Rectal smooth muscle tissue (tissue), 1 donor: ENCODE data around the gene ZNF549.
A peak's percentile ranks its signal among the peaks of the same experiment; 100 is the strongest.

Experiments
- H3K27ac ChIP-seq: one replicate; pipeline ENCODE4 v1.7.0; 2013; ENCODE audit warnings: low read depth, low read length, inconsistent platforms
- H3K27me3 ChIP-seq: one replicate; pipeline ENCODE4 v1.7.0; 2013; ENCODE audit warnings: low read length; ENCODE audit not compliant: control insufficient read depth, insufficient read depth
- H3K36me3 ChIP-seq: one replicate; pipeline ENCODE4 v1.7.0; 2013; ENCODE audit warnings: low read length; ENCODE audit not compliant: control insufficient read depth, insufficient read depth
- H3K4me1 ChIP-seq: one replicate; pipeline ENCODE4 v1.7.0; 2013; ENCODE audit warnings: low read length; ENCODE audit not compliant: control insufficient read depth, insufficient read depth
- H3K4me3 ChIP-seq: one replicate; pipeline ENCODE4 v1.7.0; 2013; ENCODE audit warnings: low read length
- H3K9ac ChIP-seq: one replicate; pipeline ENCODE4 v1.7.0; 2013; ENCODE audit warnings: low read length

ZNF549 gene

DNA sequence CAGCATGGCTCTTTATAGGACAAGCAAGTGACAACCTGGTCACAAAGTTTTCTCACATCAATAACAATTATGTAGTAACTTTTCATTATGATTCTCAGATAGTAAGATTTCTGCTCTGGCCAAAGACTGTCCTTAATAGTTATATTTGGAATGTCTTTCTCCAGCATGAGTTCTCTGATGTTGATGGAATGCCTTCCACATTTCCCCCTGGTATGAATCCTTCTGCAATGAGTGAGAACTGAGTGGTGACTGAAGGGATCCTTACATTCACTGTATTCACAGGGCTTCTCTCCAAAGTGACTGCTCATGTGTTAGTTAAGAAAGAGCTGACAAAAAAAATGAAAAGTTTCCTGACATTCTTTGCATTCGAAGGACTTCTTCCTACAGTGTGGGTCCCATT is 19.4 kb downstream of the ZNF549 start:
- no peaks in the 10 kb centered on the region for H3K27me3 ChIP-seq
- H3K9ac ChIP-seq = no peak overlapping the region
- H3K27ac ChIP-seq = no peak overlapping the region
- H3K4me1 ChIP-seq = no peaks in the 10 kb centered on the region
- H3K4me3 ChIP-seq = no peak overlapping the region
- peaks cover 62% of the 10 kb centered on the region for H3K36me3 ChIP-seq

DNA sequence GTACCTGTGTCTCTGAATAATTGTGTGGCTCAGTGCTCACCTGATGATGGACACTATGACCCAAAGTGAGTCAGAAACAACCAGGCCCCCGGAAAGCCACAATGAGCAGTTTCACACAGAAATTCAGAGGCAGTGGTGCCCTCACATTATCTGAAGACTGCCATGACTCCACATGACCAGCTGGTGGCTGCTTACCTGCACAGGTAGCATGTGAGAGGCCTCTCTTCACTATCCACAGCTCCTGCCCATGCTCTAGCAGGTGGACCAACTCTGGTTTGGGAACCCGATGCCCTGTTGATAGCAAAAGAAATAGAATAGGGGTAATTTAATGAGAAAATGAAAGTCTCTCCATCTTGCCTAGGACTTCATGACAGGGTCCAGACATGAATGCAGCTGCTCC is 25.3 kb downstream of the ZNF549 start:
- Histone ChIP-seq H3K9ac (no peak overlapping the region), H3K27ac (no peak overlapping the region), H3K36me3 (peaks cover 59% of the 10 kb centered on the region), H3K4me1 (no peaks in the 10 kb centered on the region), H3K4me3 (no peak overlapping the region), H3K27me3 (no peaks in the 10 kb centered on the region)

GRCh38 chr19:57557659-57558058 is 30.5 kb downstream of the ZNF549 start:
- Histone ChIP-seq H3K27ac (no peak overlapping the region), H3K4me3 (peak overlapping the region; percentile 95), H3K27me3 (no peaks in the 10 kb centered on the region), H3K9ac (no peak overlapping the region), H3K4me1 (peaks cover 8% of the 10 kb centered on the region), H3K36me3 (peaks cover 26% of the 10 kb centered on the region)

GRCh38 chr19:57558525-57558924 is 31.4 kb downstream of the ZNF549 start:
- Histone ChIP-seq H3K4me3 (peak overlapping the region; percentile 95), H3K27me3 (no peaks in the 10 kb centered on the region), H3K9ac (no peak overlapping the region), H3K36me3 (peaks cover 20% of the 10 kb centered on the region), H3K27ac (no peak overlapping the region), H3K4me1 (peaks cover 8% of the 10 kb centered on the region)

- Histone ChIP-seq H3K9ac (peak overlapping the region; percentile 85), H3K4me3 (peak overlapping the region; percentile 95), H3K27me3 (no peaks in the 10 kb centered on the region), H3K4me1 (peaks cover 8% of the 10 kb centered on the region), H3K27ac (no peak overlapping the region), H3K36me3 (peaks cover 16% of the 10 kb centered on the region)
Observed at GRCh38 chr19:57559008-57559403, 31.9 kb downstream of the ZNF549 start.

GRCh38 chr19:57559404-57560025 is 32.4 kb downstream of the ZNF549 start, which contains the start of gene ZNF550:
ZNF550 (minus strand) TSS chr19:57559863; CDS start chr19:57559682, 181 bp downstream.
- Histone ChIP-seq H3K27ac (peak within 1 kb of the TSS; percentile 67), H3K27me3 (no peaks in the 10 kb centered on the region), H3K9ac (peak within 1 kb of the TSS; percentile 85), H3K36me3 (peaks cover 10% of the 10 kb centered on the region), H3K4me3 (peak within 1 kb of the TSS; percentile 95), H3K4me1 (peaks cover 8% of the 10 kb centered on the region)

DNA sequence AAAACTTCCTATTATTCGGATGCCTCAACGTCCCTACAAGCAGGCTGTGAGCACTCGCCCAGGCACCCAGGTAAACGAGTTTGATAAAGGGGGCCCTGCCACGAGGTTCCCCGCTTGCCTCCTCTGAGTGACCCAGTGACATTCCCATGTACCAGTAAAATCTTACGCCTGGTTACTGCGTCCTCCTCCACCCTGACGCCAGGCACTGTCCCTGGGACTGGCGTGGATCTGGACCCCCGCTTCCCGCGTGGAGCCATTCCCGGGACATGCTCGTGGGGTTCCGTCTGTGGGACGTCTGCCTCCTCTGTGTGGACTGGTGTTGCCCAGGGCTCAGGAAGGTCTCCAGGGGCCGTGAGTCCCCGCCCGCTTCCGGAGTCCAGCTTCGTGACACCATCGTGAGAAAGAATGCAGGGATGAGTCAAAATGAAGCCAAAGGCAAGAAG is 32.9 kb downstream of the ZNF549 start:
- Histone ChIP-seq H3K9ac (peak overlapping the region; percentile 85), H3K27me3 (no peaks in the 10 kb centered on the region), H3K36me3 (peaks cover 6% of the 10 kb centered on the region), H3K4me3 (peak overlapping the region; percentile 95), H3K27ac (peak overlapping the region; percentile 67), H3K4me1 (peaks cover 8% of the 10 kb centered on the region)

GRCh38 chr19:57563547-57563946 is 36.4 kb downstream of the ZNF549 start:
- no peak overlapping the region for H3K4me3 ChIP-seq

DNA sequence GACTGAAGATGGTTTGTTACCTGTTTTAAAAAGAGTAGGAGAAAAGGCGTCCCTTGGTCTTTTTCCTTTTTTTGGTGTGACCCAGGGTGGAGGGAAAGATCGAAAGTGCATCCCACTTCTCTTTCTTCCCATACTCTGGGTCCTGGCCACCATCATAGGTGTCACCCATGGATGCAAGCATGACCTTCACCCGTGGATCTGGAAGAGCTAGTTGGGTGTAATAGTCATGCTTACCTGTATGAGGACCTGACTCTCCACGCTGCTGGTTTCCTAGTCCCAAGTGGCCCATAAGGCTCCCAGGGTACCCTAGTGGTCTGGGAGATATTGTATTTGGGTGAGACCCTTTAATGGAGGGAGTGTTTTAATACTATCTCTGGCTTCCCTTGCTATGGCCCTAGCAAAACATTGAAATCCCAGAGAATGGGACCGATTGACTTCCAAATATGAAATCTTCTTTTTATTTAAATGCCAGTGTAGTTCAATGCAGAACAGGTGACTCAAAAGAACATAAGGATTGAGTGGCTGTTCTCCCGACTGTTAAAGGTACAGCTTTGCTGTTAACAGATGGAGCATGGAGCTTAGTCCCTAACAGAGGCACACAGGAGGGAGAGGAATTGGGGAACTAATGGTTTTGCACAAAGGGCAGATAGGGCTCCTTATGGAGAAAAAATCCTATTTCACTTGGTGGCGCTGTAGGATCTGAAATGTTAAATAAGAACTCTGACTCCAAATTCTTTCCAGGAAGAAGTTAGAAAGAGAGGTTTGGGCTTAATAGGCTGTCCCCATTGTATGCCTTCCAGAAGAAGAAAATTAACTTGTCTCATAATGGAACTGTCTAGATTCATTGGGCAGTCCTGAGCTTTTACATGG is 39.5 kb downstream of the ZNF549 start:
- Histone ChIP-seq H3K27me3 (no peaks in the 10 kb centered on the region), H3K27ac (no peak overlapping the region), H3K4me3 (no peak overlapping the region), H3K9ac (no peak overlapping the region), H3K4me1 (no peaks in the 10 kb centered on the region), H3K36me3 (peaks cover 6% of the 10 kb centered on the region)

More at GRCh38 chr19:57563547-57563946, 36.4 kb downstream of the ZNF549 start:
- Histone ChIP-seq H3K27me3 (no peaks in the 10 kb centered on the region), H3K27ac (no peak overlapping the region), H3K9ac (no peak overlapping the region), H3K4me1 (peaks cover 4% of the 10 kb centered on the region), H3K36me3 (peaks cover 2% of the 10 kb centered on the region)

DNA sequence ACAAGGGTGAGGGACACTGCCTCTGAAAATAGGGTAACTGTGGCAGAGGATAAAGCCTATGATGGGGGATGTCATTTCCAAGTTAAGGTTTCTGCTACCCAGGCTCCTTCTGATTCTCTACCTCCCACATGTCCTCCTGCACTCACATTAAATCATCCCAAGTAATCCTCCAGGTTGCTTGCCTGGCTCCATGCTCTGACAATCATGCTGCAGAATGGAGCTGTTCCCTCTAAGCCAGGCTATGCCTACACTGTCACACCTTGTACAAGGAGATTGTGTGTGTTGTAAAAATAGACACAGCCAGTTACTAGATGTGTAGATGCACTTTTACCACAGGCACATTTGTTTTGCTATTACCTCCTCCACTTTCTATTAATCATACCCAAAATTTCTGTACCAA is 43.6 kb downstream of the ZNF549 start:
- Histone ChIP-seq H3K9ac (no peak overlapping the region), H3K27me3 (no peaks in the 10 kb centered on the region), H3K27ac (no peak overlapping the region), H3K36me3 (peaks cover 44% of the 10 kb centered on the region), H3K4me1 (no peaks in the 10 kb centered on the region), H3K4me3 (no peak overlapping the region)

GRCh38 chr19:57572415-57572947 is 45.3 kb downstream of the ZNF549 start:
- Histone ChIP-seq H3K36me3 (peaks cover 49% of the 10 kb centered on the region), H3K4me3 (no peak overlapping the region)

GRCh38 chr19:57576661-57577060 is 49.5 kb downstream of the ZNF549 start:
- H3K4me3 ChIP-seq = peak overlapping the region; percentile 17
- H3K36me3 ChIP-seq = peaks cover 45% of the 10 kb centered on the region

More at GRCh38 chr19:57572415-57572947, 45.3 kb downstream of the ZNF549 start:
- no peak overlapping the region for H3K27ac ChIP-seq
- no peaks in the 10 kb centered on the region for H3K4me1 ChIP-seq
- no peaks in the 10 kb centered on the region for H3K27me3 ChIP-seq
- no peak overlapping the region for H3K9ac ChIP-seq

More at GRCh38 chr19:57576661-57577060, 49.5 kb downstream of the ZNF549 start:
- H3K9ac ChIP-seq = no peak overlapping the region
- peaks cover 5% of the 10 kb centered on the region for H3K4me1 ChIP-seq
- H3K27me3 ChIP-seq = no peaks in the 10 kb centered on the region
- H3K27ac ChIP-seq = no peak overlapping the region
